ENCODE data around the gene ENDOD1. TPM values are rescaled to one million over a fixed set of nuclear protein-coding genes. Genes with fewer than 3 reads are reported as not detected.
A peak's percentile ranks its signal among the peaks of the same experiment; 100 is the strongest.

The ENDOD1 gene
- total and polyA plus RNA-seq, 4 experiments from 2014 or later: 7.2 to 13.3 (median 11.6) TPM

DNA sequence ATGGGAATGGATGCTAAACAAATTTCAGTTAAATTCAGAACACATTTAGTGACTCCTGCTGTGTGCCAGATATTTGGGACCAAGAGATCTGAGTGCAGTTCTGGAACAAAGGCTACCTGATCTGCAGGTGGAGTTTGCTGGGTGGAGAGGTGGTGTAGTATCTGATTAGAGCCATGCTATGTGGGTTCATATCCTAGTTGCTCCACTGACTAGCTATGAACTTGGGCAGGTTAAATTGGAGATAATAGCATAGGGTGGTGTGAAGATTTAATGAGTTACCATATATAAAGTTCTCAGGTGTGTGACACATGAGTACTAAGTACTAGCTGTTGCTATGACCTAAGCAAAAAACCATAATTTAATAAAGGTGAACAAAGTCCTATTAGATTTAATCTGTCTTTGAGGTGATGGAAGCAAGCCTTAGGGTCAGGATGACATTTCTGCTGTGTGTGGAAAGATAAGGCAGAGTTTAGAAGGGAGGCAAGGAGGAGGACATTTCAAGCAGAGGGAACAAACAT lies 2.1 kb downstream of the ENDOD1 start:
- H3K4me3 Mint-ChIP-seq: peak overlapping the region in 7 of 8 donors; percentile 27 to 92 (median 87)
- intact Hi-C loops (cut with micrococcal nuclease): no loop called here
- peaks cover 41 to 59% (median 51%) of the 10 kb centered on the region in 4 donors for H3K4me1 Mint-ChIP-seq
- H3K27ac ChIP-seq (ENCODE audit: low read depth, low read length): no peak overlapping the region
- peaks cover 0 to 3% of the 10 kb centered on the region in 2 donors for H3K36me3 Mint-ChIP-seq
- no peak for DNase-seq
- no peaks in the 10 kb centered on the region for H3K36me3 ChIP-seq (ENCODE audit: insufficient read depth, low read length)
- H3K27me3 ChIP-seq (ENCODE audit: insufficient read depth, low read length): no peaks in the 10 kb centered on the region
- no peaks in the 10 kb centered on the region for H3K9me3 ChIP-seq (ENCODE audit: control insufficient read depth in 1 of 2, low read length in 2 of 2)
- H3K27me3 Mint-ChIP-seq: no peaks in the 10 kb centered on the region
- no peak overlapping the region for H3K4me3 ChIP-seq (ENCODE audit: low read length in 2 of 2)
- CTCF ChIA-PET (ENCODE audit: partially characterized antibody): interaction anchor here (1.0 to 8.1 kb wide), 6 partner anchors 19 to 702 kb away, joined by 3 to 124 read pairs (median 4); partner anchors contain the start of gene SRSF8
- POLR2A ChIA-PET (ENCODE audit: partially characterized antibody): interaction anchor here (1.1 to 9.7 kb wide), 3 partner anchors 21 to 699 kb away, joined by 3 to 376 read pairs (median 57); partner anchors contain the start of genes CEP57, FAM76B and SRSF8
- peaks cover 54% of the 10 kb centered on the region for H3K4me1 ChIP-seq (ENCODE audit: insufficient read depth, low read length)
- H3K27ac Mint-ChIP-seq: peak overlapping the region in 1 of 7 donors; percentile 92
- no peaks in the 10 kb centered on the region for H3K9me3 Mint-ChIP-seq

DNA sequence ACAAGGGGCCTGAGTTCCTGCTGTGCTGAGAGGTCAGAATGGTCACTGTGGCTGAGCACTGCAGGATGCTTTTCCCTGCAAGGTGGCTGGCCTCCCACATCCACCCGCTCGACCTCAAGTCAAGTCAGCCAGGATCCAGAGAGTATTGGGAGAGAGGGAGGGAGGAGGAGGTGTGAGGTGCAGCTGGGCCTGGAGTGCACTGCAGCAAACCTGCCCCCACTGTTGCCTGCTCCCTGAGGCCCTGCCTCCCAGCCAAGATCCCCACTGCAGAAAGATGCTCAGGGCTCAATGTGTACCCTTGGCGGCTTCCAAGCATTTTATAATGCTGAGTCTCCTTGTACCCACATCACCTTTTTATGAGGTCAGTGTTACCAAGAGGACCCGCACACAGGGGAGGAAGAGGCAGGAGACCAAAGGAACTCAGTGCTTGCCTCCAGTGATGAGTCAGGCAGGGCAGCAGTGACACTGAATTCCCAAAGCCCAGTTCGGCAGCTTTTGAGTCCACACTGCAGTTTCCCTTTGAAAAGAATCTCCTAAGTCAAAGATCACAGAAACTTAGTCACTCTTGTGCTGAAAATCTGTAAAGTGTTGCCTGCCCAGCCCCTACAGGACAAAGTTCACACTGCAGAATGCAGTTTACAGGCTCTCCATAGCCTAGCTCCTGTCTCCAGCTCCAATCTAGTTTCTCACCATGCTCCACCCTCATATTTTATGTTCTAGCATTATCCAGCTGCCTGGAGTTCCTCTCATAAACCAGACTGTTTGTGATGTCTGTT lies 3.1 kb downstream of the ENDOD1 start:
- H3K9me3 ChIP-seq (ENCODE audit: control insufficient read depth in 1 of 2, low read length in 2 of 2): no peaks in the 10 kb centered on the region
- Mint-ChIP-seq H3K9me3 (no peaks in the 10 kb centered on the region), H3K4me1 (peaks cover 46 to 63% (median 55%) of the 10 kb centered on the region in 4 donors), H3K27me3 (no peaks in the 10 kb centered on the region), H3K4me3 (peak overlapping the region in 2 of 8 donors; percentile 30 to 58), H3K36me3 (peaks cover 3 to 7% of the 10 kb centered on the region in 2 donors), H3K27ac (peak overlapping the region in 3 of 7 donors; percentile 57 to 92 (median 74))
- no peak overlapping the region for H3K27ac ChIP-seq (ENCODE audit: low read depth, low read length)
- POLR2A ChIA-PET (ENCODE audit: partially characterized antibody): interaction anchor here (1.0 to 9.7 kb wide), 4 partner anchors 22 to 698 kb away, joined by 3 to 376 read pairs (median 32); partner anchors contain the start of genes CEP57, FAM76B and SRSF8
- no peaks in the 10 kb centered on the region for H3K27me3 ChIP-seq (ENCODE audit: insufficient read depth, low read length)
- H3K36me3 ChIP-seq (ENCODE audit: insufficient read depth, low read length): no peaks in the 10 kb centered on the region
- peaks cover 54% of the 10 kb centered on the region for H3K4me1 ChIP-seq (ENCODE audit: insufficient read depth, low read length)
- H3K4me3 ChIP-seq (ENCODE audit: low read length in 2 of 2): no peak overlapping the region
- DNase-seq: peak in 4 of 5 donors; percentile 10 to 54 (median 16)
- CTCF ChIA-PET (ENCODE audit: partially characterized antibody): interaction anchor here (0.5 to 8.1 kb wide), 12 partner anchors 9 to 1181 kb away, joined by 3 to 124 read pairs (median 4); partner anchors contain the start of gene SRSF8
- intact Hi-C loops (cut with micrococcal nuclease): no loop called here

DNA sequence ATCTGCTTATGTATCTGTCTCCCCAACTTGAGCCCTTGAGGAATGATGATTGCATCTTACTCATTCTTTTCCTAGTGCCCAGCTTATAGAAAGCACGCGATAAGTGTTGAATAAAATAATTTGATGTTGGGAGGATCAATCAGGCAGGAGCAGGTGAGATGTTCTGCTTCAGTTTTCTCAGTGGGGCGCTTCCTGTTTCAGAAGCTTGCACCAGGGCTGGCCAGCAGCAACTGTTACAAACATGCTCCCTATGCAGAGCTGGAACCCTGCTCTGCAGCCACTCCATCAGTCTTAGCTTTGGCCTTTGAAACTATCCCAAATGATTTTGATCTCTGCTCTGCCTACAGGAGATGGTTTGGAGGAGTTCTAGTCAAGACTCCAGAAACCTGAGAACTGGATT lies 3.9 kb downstream of the ENDOD1 start:
- H3K27me3 ChIP-seq (ENCODE audit: insufficient read depth, low read length): no peaks in the 10 kb centered on the region
- no peaks in the 10 kb centered on the region for H3K9me3 ChIP-seq (ENCODE audit: control insufficient read depth in 1 of 2, low read length in 2 of 2)
- no peak for DNase-seq
- CTCF ChIA-PET (ENCODE audit: partially characterized antibody): interaction anchor here (0.9 to 8.1 kb wide), 10 partner anchors 9 to 58 kb away, joined by 3 to 124 read pairs (median 6); partner anchors contain the start of gene SRSF8
- intact Hi-C loops (cut with micrococcal nuclease): no loop called here
- H3K4me1 Mint-ChIP-seq: peaks cover 43 to 68% (median 55%) of the 10 kb centered on the region in 4 donors
- H3K27ac ChIP-seq (ENCODE audit: low read depth, low read length): no peak overlapping the region
- peak overlapping the region in 1 of 8 donors; percentile 30 for H3K4me3 Mint-ChIP-seq
- H3K27ac Mint-ChIP-seq: peak overlapping the region in 2 of 7 donors; percentile 57 to 74
- H3K27me3 Mint-ChIP-seq: no peaks in the 10 kb centered on the region
- no peaks in the 10 kb centered on the region for H3K36me3 ChIP-seq (ENCODE audit: insufficient read depth, low read length)
- POLR2A ChIA-PET (ENCODE audit: partially characterized antibody): interaction anchor here (1.4 to 9.7 kb wide), 2 partner anchors 23 to 696 kb away, joined by 8 to 376 read pairs; partner anchors contain the start of genes CEP57, FAM76B and SRSF8
- peaks cover 51% of the 10 kb centered on the region for H3K4me1 ChIP-seq (ENCODE audit: insufficient read depth, low read length)
- H3K4me3 ChIP-seq (ENCODE audit: low read length in 2 of 2): no peak overlapping the region
- H3K9me3 Mint-ChIP-seq: no peaks in the 10 kb centered on the region
- H3K36me3 Mint-ChIP-seq: peaks cover 8 to 10% of the 10 kb centered on the region in 2 donors

DNA sequence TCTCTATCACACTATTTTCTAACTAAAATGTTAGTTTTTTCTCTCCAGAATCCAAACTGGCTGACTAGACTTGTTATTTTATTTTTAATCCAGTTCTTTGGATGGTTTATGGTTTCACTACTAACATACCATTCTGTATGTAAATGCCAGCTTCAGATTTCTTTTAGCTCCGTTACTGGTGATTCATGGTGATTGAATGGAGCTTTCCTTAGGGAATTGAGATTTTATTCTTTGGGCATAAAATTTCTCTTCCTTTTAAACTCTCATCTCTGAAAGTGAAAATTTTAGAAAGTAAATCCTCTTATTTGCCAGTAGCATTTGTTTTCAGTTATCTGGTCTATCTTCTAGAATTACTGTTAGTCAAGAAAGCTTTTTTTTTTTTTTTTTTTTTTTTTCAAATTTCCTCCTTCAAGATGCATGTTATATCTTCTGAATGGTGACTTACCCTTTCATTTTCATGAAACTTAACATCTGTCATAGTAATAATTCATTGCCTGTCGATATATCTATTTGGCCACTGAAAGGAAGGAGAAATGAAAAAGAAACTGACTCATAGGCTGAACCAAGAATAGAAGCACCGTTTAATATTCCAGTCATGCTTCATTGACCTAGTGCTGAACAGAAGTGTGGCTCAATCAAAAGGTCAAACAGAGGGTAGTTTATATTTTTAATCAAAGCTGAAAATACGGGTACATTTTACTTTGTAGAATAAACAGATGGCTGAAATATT lies 6.4 kb downstream of the ENDOD1 start:
- H3K9me3 Mint-ChIP-seq: no peaks in the 10 kb centered on the region
- H3K4me3 Mint-ChIP-seq: peak overlapping the region in 1 of 8 donors; percentile 32
- ChIA-PET CTCF (ENCODE audit: partially characterized antibody) (interaction anchor here (1.5 kb wide), 1 partner anchor 29 kb away, joined by 5 read pairs; the partner anchor contains the start of gene SRSF8), POLR2A (ENCODE audit: partially characterized antibody) (interaction anchor here (9.7 kb wide), 1 partner anchor 26 kb away, joined by 376 read pairs; the partner anchor contains the start of gene SRSF8)
- peaks cover 27 to 49% (median 42%) of the 10 kb centered on the region in 4 donors for H3K4me1 Mint-ChIP-seq
- Histone ChIP-seq H3K27me3 (ENCODE audit: insufficient read depth, low read length) (no peaks in the 10 kb centered on the region), H3K4me1 (ENCODE audit: insufficient read depth, low read length) (peaks cover 42% of the 10 kb centered on the region), H3K4me3 (ENCODE audit: low read length in 2 of 2) (no peak overlapping the region), H3K9me3 (ENCODE audit: control insufficient read depth in 1 of 2, low read length in 2 of 2) (no peaks in the 10 kb centered on the region), H3K36me3 (ENCODE audit: insufficient read depth, low read length) (no peaks in the 10 kb centered on the region), H3K27ac (ENCODE audit: low read depth, low read length) (no peak overlapping the region)
- intact Hi-C loops (cut with micrococcal nuclease): no loop called here
- no peak for DNase-seq
- H3K36me3 Mint-ChIP-seq: peaks cover 10% of the 10 kb centered on the region in 2 donors
- H3K27ac Mint-ChIP-seq: peak overlapping the region in 2 of 7 donors; percentile 3 to 42
- no peaks in the 10 kb centered on the region for H3K27me3 Mint-ChIP-seq

DNA sequence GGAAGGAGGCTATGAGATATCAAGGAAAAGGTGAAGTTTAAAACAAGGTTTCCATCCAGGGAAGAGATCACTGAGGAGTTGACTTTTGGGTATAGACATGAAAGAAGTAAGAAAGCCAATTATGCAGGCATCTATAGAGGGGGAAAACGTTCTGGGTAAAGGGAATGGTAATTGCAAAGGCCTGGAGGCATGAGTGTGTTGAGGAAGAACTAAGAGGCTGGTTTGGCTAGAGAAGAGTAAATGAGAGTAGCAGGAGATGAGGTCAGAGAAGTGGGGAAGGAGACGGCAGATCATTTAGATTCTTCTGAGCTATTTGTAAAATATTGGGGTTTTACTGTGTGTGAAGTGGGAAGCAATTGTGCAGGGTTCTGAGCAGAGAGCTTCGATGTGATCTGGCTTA lies 7.6 kb downstream of the ENDOD1 start:
- Mint-ChIP-seq H3K36me3 (peaks cover 9 to 13% of the 10 kb centered on the region in 2 donors), H3K4me1 (peaks cover 17 to 37% (median 31%) of the 10 kb centered on the region in 4 donors), H3K4me3 (no peak overlapping the region), H3K27me3 (no peaks in the 10 kb centered on the region), H3K27ac (peak overlapping the region in 1 of 7 donors; percentile 1), H3K9me3 (no peaks in the 10 kb centered on the region)
- H3K4me1 ChIP-seq (ENCODE audit: insufficient read depth, low read length): peaks cover 32% of the 10 kb centered on the region
- H3K9me3 ChIP-seq (ENCODE audit: control insufficient read depth in 1 of 2, low read length in 2 of 2): no peaks in the 10 kb centered on the region
- H3K36me3 ChIP-seq (ENCODE audit: insufficient read depth, low read length): no peaks in the 10 kb centered on the region
- no peaks in the 10 kb centered on the region for H3K27me3 ChIP-seq (ENCODE audit: insufficient read depth, low read length)
- DNase-seq: no peak
- ChIA-PET POLR2A (ENCODE audit: partially characterized antibody) (interaction anchor here (1.2 to 2.0 kb wide), 2 partner anchors 8 to 22 kb away, joined by 3 to 8 read pairs; partner anchors contain the start of gene ENDOD1), CTCF (ENCODE audit: partially characterized antibody) (no interaction called here)
- H3K27ac ChIP-seq (ENCODE audit: low read depth, low read length): no peak overlapping the region
- intact Hi-C loops (cut with micrococcal nuclease): no loop called here
- H3K4me3 ChIP-seq (ENCODE audit: low read length in 2 of 2): no peak overlapping the region

DNA sequence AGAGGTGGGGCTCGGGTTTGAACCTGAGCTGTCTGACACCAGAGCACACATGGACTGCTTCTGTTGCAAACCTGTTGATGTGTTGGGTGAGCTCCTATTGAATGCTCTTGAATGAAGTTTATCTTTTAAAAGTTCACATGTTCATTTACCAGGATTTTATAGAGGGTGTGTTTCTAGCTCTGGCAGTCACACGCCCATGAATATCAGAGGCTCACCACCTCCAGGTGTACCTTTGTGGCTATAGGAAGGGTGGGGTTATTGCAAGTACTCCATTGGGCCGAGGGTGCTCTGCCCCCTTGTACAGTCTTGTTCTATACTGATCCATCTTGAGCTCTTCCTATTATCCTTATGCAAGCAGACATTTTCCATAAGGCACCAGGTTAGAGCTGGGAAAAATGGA lies 9.2 kb downstream of the ENDOD1 start:
- Mint-ChIP-seq H3K4me1 (peaks cover 11 to 26% (median 23%) of the 10 kb centered on the region in 4 donors), H3K27me3 (no peaks in the 10 kb centered on the region), H3K9me3 (no peaks in the 10 kb centered on the region), H3K27ac (no peak overlapping the region), H3K4me3 (no peak overlapping the region), H3K36me3 (peaks cover 12 to 17% of the 10 kb centered on the region in 2 donors)
- H3K27ac ChIP-seq (ENCODE audit: low read depth, low read length): no peak overlapping the region
- H3K4me1 ChIP-seq (ENCODE audit: insufficient read depth, low read length): peaks cover 17% of the 10 kb centered on the region
- no peak for DNase-seq
- intact Hi-C loops (cut with micrococcal nuclease): no loop called here
- H3K4me3 ChIP-seq (ENCODE audit: low read length in 2 of 2): no peak overlapping the region
- H3K36me3 ChIP-seq (ENCODE audit: insufficient read depth, low read length): no peaks in the 10 kb centered on the region
- POLR2A ChIA-PET (ENCODE audit: partially characterized antibody): interaction anchor here (2.0 kb wide), 1 partner anchor 10 kb away, joined by 8 read pairs; the partner anchor contains the start of gene ENDOD1
- CTCF ChIA-PET (ENCODE audit: partially characterized antibody): interaction anchor here (1.0 kb wide), 1 partner anchor 29 kb away, joined by 3 read pairs; no protein-coding TSS in a partner anchor
- H3K9me3 ChIP-seq (ENCODE audit: control insufficient read depth in 1 of 2, low read length in 2 of 2): no peaks in the 10 kb centered on the region
- H3K27me3 ChIP-seq (ENCODE audit: insufficient read depth, low read length): no peaks in the 10 kb centered on the region
